HepG2 (cell line): ENCODE data around the gene CHP1. TPM values are rescaled to one million over a fixed set of nuclear protein-coding genes. Genes with fewer than 3 reads are reported as not detected.

Experiments used
- CEBPB ChIP-seq: IDR thresholded peaks from 2 replicates; pipeline ENCODE4 v1.6.1; 2011; ENCODE audit warnings: low read depth, low read length, improper control_type of control experiment, borderline replicate concordance
- FOXK2 ChIP-seq: fragments of 450-650 bp; IDR thresholded peaks from 2 replicates; pipeline ENCODE4 v1.6.1; 2016
- HOXA3 ChIP-seq: sonication (generic); formaldehyde crosslinking; IDR thresholded peaks from 2 replicates; pipeline ENCODE4 v1.5.0; 2020; ENCODE audit warnings: missing genetic modification reagents
- MED1 ChIP-seq: sonication (generic); formaldehyde crosslinking; IDR thresholded peaks from 2 replicates; pipeline ENCODE4 v1.4.0; 2020; ENCODE audit warnings: missing genetic modification reagents
- MED13 ChIP-seq: sonication (generic); formaldehyde crosslinking; IDR thresholded peaks from 2 replicates; pipeline ENCODE4 v1.5.0; 2020; ENCODE audit warnings: missing genetic modification reagents
- NFKBIZ ChIP-seq: IDR thresholded peaks from 2 replicates; pipeline ENCODE4 v1.6.1; 2018; ENCODE audit warnings: missing genetic modification reagents, missing compliant biosample characterization
- RARG ChIP-seq: sonication (generic); formaldehyde crosslinking; IDR thresholded peaks from 2 replicates; pipeline ENCODE4 v1.4.0; 2020; ENCODE audit warnings: low read depth, mild to moderate bottlenecking, missing genetic modification reagents
- RBM39 ChIP-seq: fragments of 200-400 bp; formaldehyde crosslinking; IDR thresholded peaks from one replicate; pipeline ENCODE4 v1.6.1; 2018; ENCODE audit warnings: antibody characterized with exemption, mild to moderate bottlenecking, low read depth, low read length; ENCODE audit not compliant: poor library complexity, severe bottlenecking
- SRY ChIP-seq: sonication (generic); formaldehyde crosslinking; IDR thresholded peaks from 2 replicates; pipeline ENCODE4 v1.8.0; 2022; ENCODE audit warnings: mild to moderate bottlenecking, missing genetic modification reagents
- YEATS4 ChIP-seq: sonication (generic); formaldehyde crosslinking; IDR thresholded peaks from 2 replicates; pipeline ENCODE4 v1.4.0; 2020; ENCODE audit warnings: missing genetic modification reagents, borderline replicate concordance
- ZEB1 ChIP-seq: IDR thresholded peaks from 2 replicates; pipeline ENCODE4 v1.6.1; 2012; ENCODE audit warnings: mild to moderate bottlenecking, low read depth, inconsistent platforms; ENCODE audit not compliant: insufficient replicate concordance
- ZFAT ChIP-seq: sonication (generic); formaldehyde crosslinking; conservative IDR thresholded peaks from 2 replicates; pipeline ENCODE4 v1.8.1; 2023; ENCODE audit warnings: missing genetic modification reagents, inconsistent platforms
- ZNF496 ChIP-seq: sonication (generic); formaldehyde crosslinking; IDR thresholded peaks from 2 replicates; pipeline ENCODE4 v1.8.1; 2023; ENCODE audit warnings: mild to moderate bottlenecking, moderate library complexity, missing genetic modification reagents; ENCODE audit not compliant: insufficient replicate concordance
- ZNF569 ChIP-seq: sonication (generic); formaldehyde crosslinking; IDR thresholded peaks from 2 replicates; pipeline ENCODE4 v1.5.0; 2020; ENCODE audit warnings: mild to moderate bottlenecking, missing genetic modification reagents, moderate library complexity, borderline replicate concordance
- ZNF709 ChIP-seq: sonication (generic); formaldehyde crosslinking; IDR thresholded peaks from 2 replicates; pipeline ENCODE4 v1.5.0; 2020; ENCODE audit warnings: mild to moderate bottlenecking, missing genetic modification reagents
- ZNF761 ChIP-seq: sonication (generic); formaldehyde crosslinking; conservative IDR thresholded peaks from 2 replicates; pipeline ENCODE4 v1.4.0; 2020; ENCODE audit warnings: mild to moderate bottlenecking, missing genetic modification reagents
- ZNF782 ChIP-seq: sonication (generic); formaldehyde crosslinking; IDR thresholded peaks from 2 replicates; pipeline ENCODE4 v1.4.0; 2020; ENCODE audit warnings: missing genetic modification reagents, mild to moderate bottlenecking, borderline replicate concordance
- polyA plus RNA-seq, 8 experiments: library from polyadenylated mRNA; depleted of rRNA in 3 of 8; stranded (reverse) in 7 of 8; unstranded in 1 of 8; fragments of >200 nt; fragmentation: Illumina TruSeq in 4 of 8; extraction: Trizol in 4 of 8; gene quantifications; 2 replicates each; pipeline versions ENCODE4 v1.2.1 to v1.2.3, GENCODE V29; 2011 to 2016; ENCODE audit warnings: low read depth in 4 of 8, missing spikeins in 1 of 8, mixed read lengths in 1 of 8; ENCODE audit not compliant: insufficient read depth in 1 of 8
- total RNA-seq, 5 experiments: library from RNA; depleted of rRNA; stranded (reverse); fragments of >200 nt; fragmentation: Illumina TruSeq; extraction: Trizol; gene quantifications; 2 replicates each; pipeline ENCODE4 v1.2.3, GENCODE V29; 2016; ENCODE audit warnings: low read depth in 1 of 5
- TF ChIP-seq, protein P1 (sequence below): sonication (generic); formaldehyde crosslinking; IDR thresholded peaks from 2 replicates; pipeline ENCODE4 v1.5.0; 2020; ENCODE audit warnings: missing genetic modification reagents, mild to moderate bottlenecking, borderline replicate concordance
- TF ChIP-seq, protein P2 (sequence below): IDR thresholded peaks from 2 replicates; pipeline ENCODE4 v1.6.1; 2016; ENCODE audit warnings: missing biosample characterization, missing genetic modification reagents, low read depth
- TF ChIP-seq, protein P3 (sequence below), 2 experiments: sonication (generic) in 1 of 2; formaldehyde crosslinking in 1 of 2; IDR thresholded peaks; 2 replicates each; pipeline versions ENCODE4 v1.4.0 to v1.6.1; 2016 to 2020; ENCODE audit warnings: borderline replicate concordance in 1 of 2, low read depth in 1 of 2, mild to moderate bottlenecking in 1 of 2, missing genetic modification reagents in 1 of 2
- TF ChIP-seq, protein P4 (sequence below): sonication (generic); formaldehyde crosslinking; IDR thresholded peaks from 2 replicates; pipeline ENCODE4 v1.4.0; 2020; ENCODE audit warnings: missing genetic modification reagents

CHP1 gene
- total and polyA plus RNA-seq, 2 of the 13 experiments (the other 11 are each of a cell fraction or from before 2014, with no cell fraction given): 49.6 to 76.4 TPM

DNA sequence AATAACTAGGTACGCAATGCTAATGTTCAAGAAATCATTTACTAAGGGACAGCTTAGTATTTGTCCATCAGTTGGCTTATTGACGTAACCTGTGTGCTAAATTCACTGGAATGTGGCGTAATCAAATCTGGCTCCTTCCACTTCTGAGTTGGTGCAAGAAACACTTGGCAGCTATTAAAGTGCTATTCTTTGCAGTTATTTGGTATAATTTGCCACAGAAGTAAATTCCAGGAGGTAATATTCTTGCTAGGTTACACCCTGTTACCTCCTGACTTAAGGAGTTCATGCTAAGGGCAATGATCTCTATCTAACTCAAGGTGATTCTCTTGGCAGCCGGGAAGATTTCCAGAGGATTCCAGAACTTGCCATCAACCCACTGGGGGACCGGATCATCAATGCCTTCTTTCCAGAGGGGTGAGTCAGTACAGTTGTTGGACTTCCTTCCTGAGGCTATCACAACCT is 25.5 kb downstream of the CHP1 start (continued):
- TF ChIP-seq ZNF761 (CRISPR knock-in tag) (no peak), SRY (CRISPR knock-in tag) (no peak), ZNF569 (CRISPR knock-in tag) (no peak), RARG (CRISPR knock-in tag) (no peak), MED1 (CRISPR knock-in tag) (no peak), MED13 (no peak), ZNF496 (CRISPR knock-in tag) (no peak), ZFAT (no peak), NFKBIZ (no peak), HOXA3 (CRISPR knock-in tag) (peak; percentile 30; the same call in 1 of the 2 replicates), FOXK2 (no peak), YEATS4 (CRISPR knock-in tag) (no peak), ZNF709 (CRISPR knock-in tag) (no peak), RBM39 (no peak), ZNF782 (CRISPR knock-in tag) (no peak), CEBPB (peak; percentile 96), ZEB1 (no peak)
- TF ChIP-seq, protein P1, sequence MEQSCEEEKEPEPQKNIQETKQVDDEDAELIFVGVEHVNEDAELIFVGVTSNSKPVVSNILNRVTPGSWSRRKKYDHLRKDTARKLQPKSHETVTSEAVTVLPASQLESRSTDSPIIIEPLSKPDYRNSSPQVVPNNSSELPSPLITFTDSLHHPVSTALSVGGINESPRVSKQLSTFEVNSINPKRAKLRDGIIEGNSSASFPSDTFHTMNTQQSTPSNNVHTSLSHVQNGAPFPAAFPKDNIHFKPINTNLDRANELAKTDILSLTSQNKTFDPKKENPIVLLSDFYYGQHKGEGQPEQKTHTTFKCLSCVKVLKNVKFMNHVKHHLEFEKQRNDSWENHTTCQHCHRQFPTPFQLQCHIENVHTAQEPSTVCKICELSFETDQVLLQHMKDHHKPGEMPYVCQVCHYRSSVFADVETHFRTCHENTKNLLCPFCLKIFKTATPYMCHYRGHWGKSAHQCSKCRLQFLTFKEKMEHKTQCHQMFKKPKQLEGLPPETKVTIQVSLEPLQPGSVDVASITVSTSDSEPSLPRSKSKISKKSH (CRISPR knock-in tag): no peak
- TF ChIP-seq, protein P2, sequence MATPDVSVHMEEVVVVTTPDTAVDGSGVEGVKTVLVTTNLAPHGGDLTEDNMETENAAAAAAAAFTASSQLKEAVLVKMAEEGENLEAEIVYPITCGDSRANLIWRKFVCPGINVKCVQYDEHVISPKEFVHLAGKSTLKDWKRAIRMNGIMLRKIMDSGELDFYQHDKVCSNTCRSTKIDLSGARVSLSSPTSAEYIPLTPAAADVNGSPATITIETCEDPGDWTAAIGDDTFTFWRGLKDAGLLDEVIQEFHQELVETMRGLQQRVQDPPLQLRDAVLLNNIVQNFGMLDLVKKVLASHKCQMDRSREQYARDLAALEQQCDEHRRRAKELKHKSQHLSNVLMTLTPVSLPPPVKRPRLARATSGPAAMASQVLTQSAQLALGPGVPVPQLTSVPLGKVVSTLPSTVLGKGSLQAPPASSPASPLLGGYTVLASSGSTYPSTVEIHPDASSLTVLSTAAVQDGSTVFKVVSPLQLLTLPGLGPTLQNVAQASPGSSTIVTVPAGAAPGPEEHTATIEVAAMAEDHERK (CRISPR knock-in tag): no peak
- TF ChIP-seq, protein P3, sequence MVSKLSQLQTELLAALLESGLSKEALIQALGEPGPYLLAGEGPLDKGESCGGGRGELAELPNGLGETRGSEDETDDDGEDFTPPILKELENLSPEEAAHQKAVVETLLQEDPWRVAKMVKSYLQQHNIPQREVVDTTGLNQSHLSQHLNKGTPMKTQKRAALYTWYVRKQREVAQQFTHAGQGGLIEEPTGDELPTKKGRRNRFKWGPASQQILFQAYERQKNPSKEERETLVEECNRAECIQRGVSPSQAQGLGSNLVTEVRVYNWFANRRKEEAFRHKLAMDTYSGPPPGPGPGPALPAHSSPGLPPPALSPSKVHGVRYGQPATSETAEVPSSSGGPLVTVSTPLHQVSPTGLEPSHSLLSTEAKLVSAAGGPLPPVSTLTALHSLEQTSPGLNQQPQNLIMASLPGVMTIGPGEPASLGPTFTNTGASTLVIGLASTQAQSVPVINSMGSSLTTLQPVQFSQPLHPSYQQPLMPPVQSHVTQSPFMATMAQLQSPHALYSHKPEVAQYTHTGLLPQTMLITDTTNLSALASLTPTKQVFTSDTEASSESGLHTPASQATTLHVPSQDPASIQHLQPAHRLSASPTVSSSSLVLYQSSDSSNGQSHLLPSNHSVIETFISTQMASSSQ (IDR thresholded peaks at IDR 0.05; ENCODE audit: low read depth): peak; percentile 74
- TF ChIP-seq, protein P3 (CRISPR knock-in tag; IDR thresholded peaks at IDR 0.05; ENCODE audit: borderline replicate concordance): peak; percentile 75
- TF ChIP-seq, protein P4, sequence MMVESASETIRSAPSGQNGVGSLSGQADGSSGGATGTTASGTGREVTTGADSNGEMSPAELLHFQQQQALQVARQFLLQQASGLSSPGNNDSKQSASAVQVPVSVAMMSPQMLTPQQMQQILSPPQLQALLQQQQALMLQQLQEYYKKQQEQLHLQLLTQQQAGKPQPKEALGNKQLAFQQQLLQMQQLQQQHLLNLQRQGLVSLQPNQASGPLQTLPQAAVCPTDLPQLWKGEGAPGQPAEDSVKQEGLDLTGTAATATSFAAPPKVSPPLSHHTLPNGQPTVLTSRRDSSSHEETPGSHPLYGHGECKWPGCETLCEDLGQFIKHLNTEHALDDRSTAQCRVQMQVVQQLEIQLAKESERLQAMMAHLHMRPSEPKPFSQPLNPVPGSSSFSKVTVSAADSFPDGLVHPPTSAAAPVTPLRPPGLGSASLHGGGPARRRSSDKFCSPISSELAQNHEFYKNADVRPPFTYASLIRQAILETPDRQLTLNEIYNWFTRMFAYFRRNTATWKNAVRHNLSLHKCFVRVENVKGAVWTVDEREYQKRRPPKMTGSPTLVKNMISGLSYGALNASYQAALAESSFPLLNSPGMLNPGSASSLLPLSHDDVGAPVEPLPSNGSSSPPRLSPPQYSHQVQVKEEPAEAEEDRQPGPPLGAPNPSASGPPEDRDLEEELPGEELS (CRISPR knock-in tag): 0 out of 2 replicates have a peak, but pooled peaks have one; percentile 30
